Endothelial cell of umbilical vein (primary cell): Measurements from ENCODE around the gene NPIPB2. TPM values are rescaled to one million over a fixed set of nuclear protein-coding genes. Genes with fewer than 3 reads are reported as not detected.

Source experiments
- BruUV-seq: library from RNA; stranded (reverse); fragments of 400-500 nt; replicated peaks from 2 replicates; lab custom pipeline; 2021; lab: Mats Ljungman, UMichigan
- CTCF ChIA-PET: fragments of 300-600, 350-600 bp; sonication (Branson Sonifier 250); formaldehyde crosslinking; loops from one replicate; lab custom pipeline; 2021; ENCODE audit warnings: antibody characterized with exemption, inconsistent platforms; lab: Charles Lee
- POLR2A ChIA-PET: fragments of 300-600, 350-600 bp; sonication (Branson Sonifier 250); formaldehyde crosslinking; loops from one replicate; lab custom pipeline; 2021; ENCODE audit warnings: antibody characterized with exemption, inconsistent platforms; lab: Charles Lee
- DNase-seq: peaks from one replicate; pipeline ENCODE4 v3.0.0-alpha.2; 2011; ENCODE audit warnings: low read depth, low spot score
- FAIRE-seq: peaks from 2 replicates; lab custom pipeline; 2011; peaks lifted over from hg19 to GRCh38; lab: Jason Lieb, UNC
- H2AFZ ChIP-seq: 2 replicates; pipeline ENCODE4 v1.6.0; 2012; ENCODE audit warnings: low read depth, low read length, control low read depth, inconsistent platforms
- H3K27ac ChIP-seq: 2 replicates; pipeline ENCODE4 v1.5.1; 2011; ENCODE audit warnings: low read depth, mild to moderate bottlenecking, control low read depth, low read length, moderate library complexity; ENCODE audit not compliant: insufficient read depth
- H3K27me3 ChIP-seq, 2 experiments: 2 replicates each; pipeline versions ENCODE4 v1.6.0 to v1.6.1; 2011; ENCODE audit warnings: low read length in 2 of 2, mixed read lengths in 1 of 2; ENCODE audit not compliant: control insufficient read depth in 2 of 2, insufficient read depth in 2 of 2
- H3K36me3 ChIP-seq, 2 experiments: 2 replicates in 1 of 2; 3 replicates in 1 of 2; pipeline ENCODE4 v1.5.1; 2011; ENCODE audit warnings: low read length in 2 of 2, mild to moderate bottlenecking in 1 of 2, moderate library complexity in 1 of 2; ENCODE audit not compliant: control insufficient read depth in 2 of 2, insufficient read depth in 2 of 2; ENCODE audit errors: extremely low read depth in 1 of 2
- H3K4me1 ChIP-seq: 3 replicates; pipeline ENCODE4 v1.5.1; 2011; ENCODE audit warnings: mild to moderate bottlenecking, low read length; ENCODE audit not compliant: control insufficient read depth, insufficient read depth; ENCODE audit errors: extremely low read depth
- H3K4me2 ChIP-seq: 2 replicates; pipeline ENCODE4 v1.6.1; 2011; ENCODE audit warnings: low read length, control low read depth, mixed read lengths; ENCODE audit not compliant: insufficient read depth
- H3K4me3 ChIP-seq, 3 experiments: fragments of 200-600 bp in 1 of 3; sonication (generic), shearing (Covaris generic) in 1 of 3; replicated peaks in 1 of 3; 2 replicates each; pipeline ENCODE4 v1.5.1; 2011 to 2016; ENCODE audit warnings: control low read depth in 3 of 3, low read length in 3 of 3, mild to moderate bottlenecking in 2 of 3, inconsistent platforms in 1 of 3, low read depth in 1 of 3, moderate library complexity in 1 of 3; ENCODE audit not compliant: insufficient read depth in 1 of 3
- H3K79me2 ChIP-seq: 2 replicates; pipeline ENCODE4 v1.6.0; 2012; ENCODE audit warnings: low read length, inconsistent platforms; ENCODE audit not compliant: control insufficient read depth, insufficient read depth
- H3K9ac ChIP-seq: replicated peaks from 2 replicates; pipeline ENCODE3; 2011; ENCODE audit warnings: low read length, control low read depth; ENCODE audit not compliant: insufficient read depth; ENCODE audit errors: extremely low read depth
- H3K9me1 ChIP-seq: replicated peaks from 3 replicates; pipeline ENCODE4 v1.6.0; 2011; ENCODE audit warnings: mild to moderate bottlenecking, low read length; ENCODE audit not compliant: control insufficient read depth, insufficient read depth; ENCODE audit errors: extremely low read depth
- H3K9me3 ChIP-seq: replicated peaks from 2 replicates; pipeline ENCODE4 v1.5.1; 2012; ENCODE audit warnings: low read length, inconsistent platforms; ENCODE audit not compliant: control insufficient read depth, insufficient read depth
- H4K20me1 ChIP-seq: replicated peaks from 2 replicates; pipeline ENCODE3; 2011; ENCODE audit warnings: mild to moderate bottlenecking, low read length; ENCODE audit not compliant: control insufficient read depth, insufficient read depth; ENCODE audit errors: extremely low read depth
- EZH2 ChIP-seq: IDR thresholded peaks from 2 replicates; pipeline ENCODE4 v1.6.1; 2012; ENCODE audit warnings: borderline replicate concordance, low read depth, mild to moderate bottlenecking, moderate library complexity, low read length, inconsistent platforms; ENCODE audit not compliant: severe bottlenecking
- FOS ChIP-seq: IDR thresholded peaks from 2 replicates; pipeline ENCODE4 v1.6.1; 2011; ENCODE audit warnings: mild to moderate bottlenecking, low read length, moderate library complexity, borderline replicate concordance; ENCODE audit not compliant: insufficient read depth
- GATA2 ChIP-seq: IDR thresholded peaks from 2 replicates; pipeline ENCODE4 v1.7.0; 2011; ENCODE audit warnings: low read depth, mild to moderate bottlenecking, moderate library complexity, mixed read lengths, low read length; ENCODE audit not compliant: insufficient read length, insufficient read depth
- JUN ChIP-seq: IDR thresholded peaks from 2 replicates; pipeline ENCODE4 v1.6.1; 2011; ENCODE audit warnings: borderline replicate concordance, low read depth; ENCODE audit not compliant: insufficient read length, insufficient read depth
- MAX ChIP-seq: IDR thresholded peaks from 2 replicates; pipeline ENCODE4 v1.6.1; 2011; ENCODE audit not compliant: insufficient read depth, insufficient read length
- MYC ChIP-seq: IDR thresholded peaks from one replicate; pipeline ENCODE4 v1.6.1; 2011; ENCODE audit warnings: mild to moderate bottlenecking, low read depth, low read length
- POLR2A ChIP-seq: IDR thresholded peaks from 2 replicates; pipeline ENCODE4 v1.6.1; 2012; ENCODE audit warnings: low read depth, mild to moderate bottlenecking, control low read depth, low read length
- POLR2AphosphoS5 ChIP-seq: IDR thresholded peaks from 2 replicates; pipeline ENCODE4 v1.6.1; 2012; ENCODE audit warnings: low read depth, mild to moderate bottlenecking, control low read depth, low read length, moderate library complexity; ENCODE audit not compliant: insufficient read depth
- dilution Hi-C: fragments of 300-500 bp; cut with MboI; formaldehyde crosslinking; loops from one replicate; pipeline ENCODE4 v1.15.0; 2019; ENCODE audit warnings: low sequenced_read_pairs; ENCODE audit not compliant: extremely low pct_ligation_motif_present
- intact Hi-C: fragments of 100-400 bp; cut with micrococcal nuclease; formaldehyde crosslinking; loops from one replicate; pipeline ENCODE4 v1.10.0; 2022
- polyA plus RNA-seq, 4 experiments: library from polyadenylated mRNA; depleted of rRNA in 3 of 4; stranded (reverse) in 3 of 4; unstranded in 1 of 4; fragments of >200 nt; gene quantifications; 2 replicates each; pipeline versions ENCODE4 v1.2.1 to v1.2.3, GENCODE V29; 2011 to 2012; ENCODE audit warnings: missing spikeins in 1 of 4
- total RNA-seq: library from RNA; stranded (reverse); gene quantifications from 2 replicates; pipeline ENCODE4 v1.2.3, GENCODE V29; 2021
- TF ChIP-seq, protein P1 (sequence below), 2 donors: IDR thresholded peaks; 1 replicate in 1 of 2; 2 replicates in 1 of 2; pipeline ENCODE4 v1.5.1; 2011; ENCODE audit warnings: low read length in 2 of 2, mild to moderate bottlenecking in 2 of 2, moderate library complexity in 2 of 2, control low read depth in 1 of 2, inconsistent platforms in 1 of 2, low read depth in 1 of 2; ENCODE audit not compliant: insufficient read depth in 1 of 2; ENCODE audit errors: extremely low read depth in 1 of 2

NPIPB2 gene
- total and polyA plus RNA-seq, 2 donors (not counting 3 experiments of a cell fraction or from before 2014, with no cell fraction given) = 5.8 to 15.4 TPM

DNA sequence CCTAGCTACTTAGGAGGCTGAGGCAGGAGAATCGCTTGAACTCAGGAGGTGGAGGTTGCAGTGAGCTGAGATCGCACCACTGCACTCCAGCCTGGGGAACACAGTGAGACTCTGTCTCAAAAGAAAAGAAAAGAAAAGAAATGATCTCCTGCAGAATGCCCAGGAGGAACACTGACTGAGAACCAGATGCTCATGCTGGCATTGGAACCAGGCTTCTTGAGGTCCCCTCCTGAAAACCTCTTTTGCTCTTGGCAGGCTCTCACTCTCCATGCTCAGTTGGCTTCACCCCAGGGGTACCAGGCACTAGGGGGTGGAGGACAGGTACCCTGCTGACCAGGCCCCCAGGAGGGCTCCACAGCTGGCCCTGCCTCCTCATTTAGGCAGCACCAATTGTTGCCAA is 14.7 kb upstream of the NPIPB2 start:
- no peak overlapping the region for H3K9ac ChIP-seq

More for the DNA sequence above, 14.7 kb upstream of the NPIPB2 start:
- BruUV-seq = no TSS peak
- H3K4me3 ChIP-seq = no peak overlapping the region
- intact Hi-C loops (no loop called here), dilution Hi-C loops (no loop called here)
- FAIRE-seq (no peak), DNase-seq (no peak)
- H3K4me1 ChIP-seq = no peaks in the 10 kb centered on the region
- H3K27ac ChIP-seq = no peak overlapping the region
- ChIA-PET POLR2A (no interaction called here), CTCF (no interaction called here)
- H3K27me3 ChIP-seq = no peaks in the 10 kb centered on the region
- H3K9me3 ChIP-seq = no peaks in the 10 kb centered on the region
- no peak overlapping the region for H3K4me2 ChIP-seq
- no peak overlapping the region for H2AFZ ChIP-seq
- H3K9me1 ChIP-seq = no peaks in the 10 kb centered on the region
- TF ChIP-seq, protein P1, sequence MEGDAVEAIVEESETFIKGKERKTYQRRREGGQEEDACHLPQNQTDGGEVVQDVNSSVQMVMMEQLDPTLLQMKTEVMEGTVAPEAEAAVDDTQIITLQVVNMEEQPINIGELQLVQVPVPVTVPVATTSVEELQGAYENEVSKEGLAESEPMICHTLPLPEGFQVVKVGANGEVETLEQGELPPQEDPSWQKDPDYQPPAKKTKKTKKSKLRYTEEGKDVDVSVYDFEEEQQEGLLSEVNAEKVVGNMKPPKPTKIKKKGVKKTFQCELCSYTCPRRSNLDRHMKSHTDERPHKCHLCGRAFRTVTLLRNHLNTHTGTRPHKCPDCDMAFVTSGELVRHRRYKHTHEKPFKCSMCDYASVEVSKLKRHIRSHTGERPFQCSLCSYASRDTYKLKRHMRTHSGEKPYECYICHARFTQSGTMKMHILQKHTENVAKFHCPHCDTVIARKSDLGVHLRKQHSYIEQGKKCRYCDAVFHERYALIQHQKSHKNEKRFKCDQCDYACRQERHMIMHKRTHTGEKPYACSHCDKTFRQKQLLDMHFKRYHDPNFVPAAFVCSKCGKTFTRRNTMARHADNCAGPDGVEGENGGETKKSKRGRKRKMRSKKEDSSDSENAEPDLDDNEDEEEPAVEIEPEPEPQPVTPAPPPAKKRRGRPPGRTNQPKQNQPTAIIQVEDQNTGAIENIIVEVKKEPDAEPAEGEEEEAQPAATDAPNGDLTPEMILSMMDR (IDR thresholded peaks at IDR 0.05; ENCODE audit: extremely low read depth in 1 of 2, insufficient read depth in 1 of 2, low read depth in 1 of 2, low read length in 2 of 2) = no peak
- no peak for TF ChIP-seq POLR2A
- TF ChIP-seq POLR2AphosphoS5 = no peak
- TF ChIP-seq MAX = no peak
- no peak for TF ChIP-seq FOS
- no peak for TF ChIP-seq EZH2
- no peak for TF ChIP-seq JUN
- TF ChIP-seq GATA2 = no peak
- no peak for TF ChIP-seq MYC
- no peaks in the 10 kb centered on the region for H3K79me2 ChIP-seq
- no peaks in the 10 kb centered on the region for H3K36me3 ChIP-seq
- H4K20me1 ChIP-seq = no peaks in the 10 kb centered on the region
